CD4-positive, alpha-beta T cell (primary cell): ENCODE results near the gene BTBD16. TPM values are rescaled to one million over a fixed set of nuclear protein-coding genes. Genes with fewer than 3 reads are reported as not detected.

ENCODE experiments used
- ATAC-seq: fragments of 200-7000 bp; cut with Tn5 transposase; one replicate; pipeline ENCODE4 v1.10.0; 2022; ENCODE audit warnings: mild to moderate bottlenecking; ENCODE audit not compliant: poor library complexity
- CTCF ChIA-PET: fragments of 350-600 bp; sonication (Branson Sonifier 250); formaldehyde crosslinking; loops from one replicate; lab custom pipeline; 2021; ENCODE audit warnings: antibody characterized with exemption, inconsistent platforms; lab: Charles Lee
- POLR2A ChIA-PET: fragments of 350-600 bp; sonication (Branson Sonifier 250); formaldehyde crosslinking; loops from one replicate; lab custom pipeline; 2021; ENCODE audit warnings: antibody characterized with exemption, inconsistent platforms; lab: Charles Lee
- DNase-seq, 14 experiments: peaks; one replicate each; pipeline ENCODE4 v3.0.0-alpha.2; 2013 to 2020; ENCODE audit warnings: mixed read lengths in 2 of 14
- H3K27ac ChIP-seq, 2 donors: one replicate each; pipeline versions ENCODE4 v1.5.1 to v1.7.0; 2013; ENCODE audit warnings: low read length in 2 of 2, low read depth in 1 of 2, mild to moderate bottlenecking in 1 of 2
- H3K27me3 ChIP-seq, 2 experiments: 1 replicate in 1 of 2; 2 replicates in 1 of 2; pipeline versions ENCODE4 v1.6.1 to v1.7.0; 2013; ENCODE audit warnings: low read length in 2 of 2, control low read depth in 1 of 2, mild to moderate bottlenecking in 1 of 2, moderate library complexity in 1 of 2; ENCODE audit not compliant: insufficient read depth in 2 of 2, control insufficient read depth in 1 of 2
- H3K36me3 ChIP-seq: one replicate; pipeline ENCODE4 v1.6.1; 2013; ENCODE audit warnings: low read length, control low read depth; ENCODE audit not compliant: insufficient read depth
- H3K4me1 ChIP-seq: one replicate; pipeline ENCODE4 v1.6.1; 2013; ENCODE audit warnings: low read length, control low read depth; ENCODE audit not compliant: insufficient read depth
- H3K4me3 ChIP-seq: one replicate; pipeline ENCODE4 v1.5.1; 2013; ENCODE audit warnings: mild to moderate bottlenecking, low read length, moderate library complexity
- H3K9me3 ChIP-seq, 2 experiments: 1 replicate in 1 of 2; 2 replicates in 1 of 2; pipeline versions ENCODE4 v1.6.1 to v1.7.0; 2013; ENCODE audit warnings: low read length in 2 of 2, mild to moderate bottlenecking in 2 of 2, control low read depth in 1 of 2, moderate library complexity in 1 of 2; ENCODE audit not compliant: control insufficient read depth in 1 of 2, insufficient read depth in 1 of 2
- H3K27ac Mint-ChIP-seq: one replicate; pipeline ENCODE4 v1.8.0; 2020; ENCODE audit warnings: mixed read lengths
- H3K27me3 Mint-ChIP-seq: one replicate; pipeline ENCODE4 v1.8.0; 2021; ENCODE audit warnings: mixed read lengths
- H3K36me3 Mint-ChIP-seq: one replicate; pipeline ENCODE4 v1.8.0; 2021; ENCODE audit warnings: low read depth, mixed read lengths
- H3K4me1 Mint-ChIP-seq: one replicate; pipeline ENCODE4 v1.8.0; 2021; ENCODE audit warnings: low read depth, mixed read lengths
- H3K4me3 Mint-ChIP-seq: one replicate; pipeline ENCODE4 v1.8.0; 2020; ENCODE audit warnings: mild to moderate bottlenecking, mixed read lengths
- H3K9me3 Mint-ChIP-seq: one replicate; pipeline ENCODE4 v1.8.0; 2020; ENCODE audit warnings: mixed read lengths
- intact Hi-C, 2 experiments: fragments of 100-400 bp; cut with DNase I in 1 of 2; cut with micrococcal nuclease in 1 of 2; formaldehyde crosslinking; loops; one replicate each; pipeline versions ENCODE4 v1.15.1 to v1.9.0; 2023 to 2025; cut with DNase I, micrococcal nuclease
- total RNA-seq, 174 experiments: library from RNA in 2 of 174; stranded (reverse) in 2 of 174; gene quantifications; one replicate each; pipeline ENCODE4 v1.2.3 and lab custom pipeline; 2021 to 2026
- TF ChIP-seq, protein P1 (sequence below): fragments of 200-600 bp; IDR thresholded peaks from one replicate; pipeline ENCODE4 v1.8.0; 2022; ENCODE audit warnings: antibody characterized with exemption, mild to moderate bottlenecking

The BTBD16 gene
- total RNA-seq, 2 experiments from 2014 or later = not detected

GRCh38 chr10:122290833-122291532 lies 19.9 kb downstream of the BTBD16 start:
- Histone ChIP-seq H3K36me3 (no peaks in the 10 kb centered on the region), H3K4me3 (no peak overlapping the region), H3K9me3 (no peaks in the 10 kb centered on the region), H3K4me1 (peaks cover 24% of the 10 kb centered on the region), H3K27ac (no peak overlapping the region), H3K27me3 (no peaks in the 10 kb centered on the region)
- intact Hi-C loops = no loop called here
- DNase-seq (no peak), ATAC-seq (no peak)
- H3K9me3 Mint-ChIP-seq = no peaks in the 10 kb centered on the region
- H3K27ac Mint-ChIP-seq = no peak overlapping the region
- TF ChIP-seq, protein P1, sequence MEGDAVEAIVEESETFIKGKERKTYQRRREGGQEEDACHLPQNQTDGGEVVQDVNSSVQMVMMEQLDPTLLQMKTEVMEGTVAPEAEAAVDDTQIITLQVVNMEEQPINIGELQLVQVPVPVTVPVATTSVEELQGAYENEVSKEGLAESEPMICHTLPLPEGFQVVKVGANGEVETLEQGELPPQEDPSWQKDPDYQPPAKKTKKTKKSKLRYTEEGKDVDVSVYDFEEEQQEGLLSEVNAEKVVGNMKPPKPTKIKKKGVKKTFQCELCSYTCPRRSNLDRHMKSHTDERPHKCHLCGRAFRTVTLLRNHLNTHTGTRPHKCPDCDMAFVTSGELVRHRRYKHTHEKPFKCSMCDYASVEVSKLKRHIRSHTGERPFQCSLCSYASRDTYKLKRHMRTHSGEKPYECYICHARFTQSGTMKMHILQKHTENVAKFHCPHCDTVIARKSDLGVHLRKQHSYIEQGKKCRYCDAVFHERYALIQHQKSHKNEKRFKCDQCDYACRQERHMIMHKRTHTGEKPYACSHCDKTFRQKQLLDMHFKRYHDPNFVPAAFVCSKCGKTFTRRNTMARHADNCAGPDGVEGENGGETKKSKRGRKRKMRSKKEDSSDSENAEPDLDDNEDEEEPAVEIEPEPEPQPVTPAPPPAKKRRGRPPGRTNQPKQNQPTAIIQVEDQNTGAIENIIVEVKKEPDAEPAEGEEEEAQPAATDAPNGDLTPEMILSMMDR = no peak
- ChIA-PET POLR2A (no interaction called here), CTCF (no interaction called here)
- H3K27me3 Mint-ChIP-seq = no peaks in the 10 kb centered on the region
- no peaks in the 10 kb centered on the region for H3K36me3 Mint-ChIP-seq
- no peak overlapping the region for H3K4me3 Mint-ChIP-seq
- H3K4me1 Mint-ChIP-seq = peaks cover 8% of the 10 kb centered on the region

- intact Hi-C loops = no loop called here
- Histone ChIP-seq H3K36me3 (no peaks in the 10 kb centered on the region), H3K27me3 (no peaks in the 10 kb centered on the region), H3K4me3 (no peak overlapping the region), H3K27ac (no peak overlapping the region), H3K4me1 (peaks cover 24% of the 10 kb centered on the region), H3K9me3 (no peaks in the 10 kb centered on the region)
- no peak overlapping the region for H3K4me3 Mint-ChIP-seq
- H3K4me1 Mint-ChIP-seq = peaks cover 8% of the 10 kb centered on the region
- TF ChIP-seq, protein P1 = no peak
- CTCF ChIA-PET = no interaction called here
- no peak overlapping the region for H3K27ac Mint-ChIP-seq
- ATAC-seq = no peak
- H3K27me3 Mint-ChIP-seq = no peaks in the 10 kb centered on the region
- POLR2A ChIA-PET = no interaction called here
- DNase-seq = no peak
- no peaks in the 10 kb centered on the region for H3K9me3 Mint-ChIP-seq
- H3K36me3 Mint-ChIP-seq = no peaks in the 10 kb centered on the region
Observed at GRCh38 chr10:122291739-122292138, 20.6 kb downstream of the BTBD16 start.

- H3K27me3 Mint-ChIP-seq = no peaks in the 10 kb centered on the region
- Histone ChIP-seq H3K27ac (no peak overlapping the region), H3K4me1 (peaks cover 24% of the 10 kb centered on the region), H3K4me3 (no peak overlapping the region), H3K36me3 (no peaks in the 10 kb centered on the region), H3K27me3 (no peaks in the 10 kb centered on the region), H3K9me3 (no peaks in the 10 kb centered on the region)
- H3K4me3 Mint-ChIP-seq = no peak overlapping the region
- no peaks in the 10 kb centered on the region for H3K9me3 Mint-ChIP-seq
- ChIA-PET CTCF (no interaction called here), POLR2A (no interaction called here)
- intact Hi-C loops = no loop called here
- DNase-seq (no peak), ATAC-seq (no peak)
- TF ChIP-seq, protein P1 = no peak
- peaks cover 8% of the 10 kb centered on the region for H3K4me1 Mint-ChIP-seq
- no peak overlapping the region for H3K27ac Mint-ChIP-seq
- H3K36me3 Mint-ChIP-seq = no peaks in the 10 kb centered on the region
Observed at GRCh38 chr10:122292376-122292775, 21.3 kb downstream of the BTBD16 start.
